ENCODE results near the gene IMPA2. TPM values are rescaled to one million over a fixed set of nuclear protein-coding genes. Genes with fewer than 3 reads are reported as not detected.
A peak's percentile ranks its signal among the peaks of the same experiment; 100 is the strongest.

IMPA2 gene
- total and polyA plus RNA-seq, 2 of the 8 experiments (the other 6 are each of a cell fraction or from before 2014, with no cell fraction given): 102 to 140 TPM

GRCh38 chr18:11969904-11970835, 11.1 kb upstream of the IMPA2 start:
- H2BK15ac ChIP-seq (ENCODE audit: low read length): no peak overlapping the region
- H3K4me3 ChIP-seq (ENCODE audit: extremely low read depth in 1 of 4, insufficient read depth in 2 of 4, low read depth in 3 of 4, low read length in 4 of 4): no peak overlapping the region
- H3K79me2 ChIP-seq (ENCODE audit: control insufficient read depth in 1 of 2, insufficient read depth in 2 of 2, low read length in 2 of 2): no peaks in the 10 kb centered on the region
- WGBS, 2 experiments (ENCODE audit: extremely low coverage in 1 of 2, insufficient coverage in 1 of 2, insufficient read length in 1 of 2, insufficient replicate concordance in 2 of 2, low coverage in 1 of 2, low lambda C conversion rate in 2 of 2, missing lambda C conversion rate in 1 of 2): 94% methylated on average over 9 of the region's 9 CpGs; no CpG with 5 or more reads in 1 of the 2 experiments
- H2BK20ac ChIP-seq (ENCODE audit: low read length): no peak overlapping the region
- DNase-seq (ENCODE audit: low read depth in 1 of 2, low spot score in 2 of 2): no peak
- no peak overlapping the region for H3K14ac ChIP-seq (ENCODE audit: insufficient read length)
- POLR2A ChIA-PET (ENCODE audit: partially characterized antibody): interaction anchor here (1.9 kb wide), 1 partner anchor 10 kb away, joined by 4 read pairs; no protein-coding TSS in a partner anchor
- no peaks in the 10 kb centered on the region for H3K79me1 ChIP-seq (ENCODE audit: low read depth, low read length)
- CTCF ChIA-PET (ENCODE audit: partially characterized antibody): interaction anchor here (0.8 to 1.2 kb wide), 3 partner anchors 11 to 315 kb away, joined by 3 to 5 read pairs (median 4); partner anchors contain the start of gene IMPA2
- H3K9ac ChIP-seq (replicated peaks in 1 of 4; ENCODE audit: extremely low read depth in 1 of 4, low read depth in 3 of 4, low read length in 3 of 4): no peak overlapping the region
- FAIRE-seq: no peak
- H3K4ac ChIP-seq (replicated peaks; ENCODE audit: insufficient read length, low read depth, low read length): no peak overlapping the region
- no peak overlapping the region for H2BK12ac ChIP-seq (ENCODE audit: low read depth, low read length)
- H4K91ac ChIP-seq (replicated peaks; ENCODE audit: insufficient read length, low read length): no peak overlapping the region
- H3K27me3 ChIP-seq (replicated peaks in 1 of 4; ENCODE audit: control insufficient read depth in 3 of 4, extremely low read depth in 1 of 4, insufficient read depth in 3 of 4, low read length in 3 of 4): no peaks in the 10 kb centered on the region
- H3K27ac ChIP-seq (ENCODE audit: low read depth, low read length): no peak overlapping the region
- no peak overlapping the region for H3K56ac ChIP-seq (replicated peaks; ENCODE audit: insufficient read length, low read depth, low read length)
- H4K20me1 ChIP-seq (replicated peaks in 1 of 2; ENCODE audit: control insufficient read depth in 1 of 2, insufficient read depth in 2 of 2, low read length in 2 of 2): no peaks in the 10 kb centered on the region
- no peaks in the 10 kb centered on the region; the same call in 1 of the 2 replicates for H3K23me2 ChIP-seq (ENCODE audit: low read depth, low read length)
- H3K9me3 ChIP-seq (ENCODE audit: insufficient read depth in 2 of 2, low read depth in 1 of 2, low read length in 1 of 2): no peaks in the 10 kb centered on the region
- H2AK5ac ChIP-seq (ENCODE audit: low read depth, low read length): no peak overlapping the region
- no peaks in the 10 kb centered on the region for H3K36me3 ChIP-seq (ENCODE audit: control insufficient read depth in 2 of 4, insufficient read depth in 4 of 4, low read length in 3 of 4)
- no peak overlapping the region for H3K4me2 ChIP-seq (ENCODE audit: insufficient read depth in 1 of 2, low read depth in 2 of 2, low read length in 2 of 2)
- no peak overlapping the region for H4K5ac ChIP-seq (ENCODE audit: insufficient read length, low read depth, low read length)
- peak overlapping the region; percentile 24; the same call in 1 of the 2 replicates for H2AFZ ChIP-seq (ENCODE audit: low read length)
- H3K18ac ChIP-seq (ENCODE audit: extremely low read depth, low read length): no peak overlapping the region
- no peaks in the 10 kb centered on the region for H3K4me1 ChIP-seq (replicated peaks in 1 of 4; ENCODE audit: control insufficient read depth in 3 of 4, insufficient read depth in 4 of 4, low read length in 3 of 4)
- no peak overlapping the region for H3K23ac ChIP-seq (ENCODE audit: insufficient read length)
- no peak overlapping the region; the same call in 1 of the 2 replicates for H4K8ac ChIP-seq (ENCODE audit: extremely low read depth, insufficient read depth, low read length)
- no peak overlapping the region for H2BK120ac ChIP-seq (replicated peaks; ENCODE audit: low read depth, low read length)
- no peak overlapping the region for H2BK5ac ChIP-seq (ENCODE audit: low read depth, low read length)
- TF ChIP-seq SAP30 (IDR thresholded peaks at IDR 0.05; ENCODE audit: insufficient read depth, insufficient replicate concordance, low read length) (no peak), RBBP5 (IDR thresholded peaks at IDR 0.05; ENCODE audit: borderline replicate concordance, low read depth, low read length) (no peak), MAX (IDR thresholded peaks at IDR 0.05) (no peak), JUN (IDR thresholded peaks at IDR 0.05; ENCODE audit: low read depth, low read length) (no peak), CTBP2 (IDR thresholded peaks at IDR 0.05; ENCODE audit: borderline replicate concordance, insufficient read depth, insufficient read length, low read length) (no peak), CEBPB (IDR thresholded peaks at IDR 0.05; ENCODE audit: low read depth, low read length) (no peak), ATF2 (IDR thresholded peaks at IDR 0.05; ENCODE audit: low read length) (no peak), ATF3 (IDR thresholded peaks at IDR 0.05; ENCODE audit: insufficient read depth, low read depth, low read length) (no peak)

Data from H1 (cell line).